Loucy (cell line): ENCODE data around the gene MILR1.

Source experiments
- CTCF ChIP-seq: fragments of 200-600 bp; sonication (generic); conservative IDR thresholded peaks from 2 replicates; pipeline ENCODE4 v1.5.1; 2014; ENCODE audit warnings: mild to moderate bottlenecking, antibody characterized with exemption, low read length
- EZH2phosphoT487 ChIP-seq: fragments of 200-600 bp; IDR thresholded peaks from 2 replicates; pipeline ENCODE4 v1.6.1; 2018; ENCODE audit warnings: antibody characterized with exemption, mild to moderate bottlenecking, moderate library complexity, borderline replicate concordance

- no peak for TF ChIP-seq CTCF
- no peak for TF ChIP-seq EZH2phosphoT487
These were observed 12.9 kb downstream of the MILR1 start for GRCh38 chr17:64461788-64462187.
